Tibial nerve (tissue), 3 donors: ENCODE results near the gene METRN.

ENCODE experiments used
- CTCF ChIP-seq, 5 experiments: fragments of 200-600 bp in 3 of 5; fragments of 450-650 bp in 2 of 5; sonication (generic) in 3 of 5; IDR thresholded peaks; one replicate each; pipeline ENCODE4 v1.5.1; 2016 to 2019; ENCODE audit warnings: antibody characterized with exemption in 5 of 5, mild to moderate bottlenecking in 3 of 5, moderate library complexity in 2 of 5
- POLR2A ChIP-seq, 2 donors: fragments of 450-650 bp; IDR thresholded peaks; one replicate each; pipeline ENCODE4 v1.6.1; 2017; ENCODE audit warnings: antibody characterized with exemption in 2 of 2, mild to moderate bottlenecking in 2 of 2, moderate library complexity in 2 of 2

GRCh38 chr16:680967-681745, 33.8 kb upstream of the METRN start:
- TF ChIP-seq CTCF (IDR thresholded peaks at IDR 0.05) (no peak), POLR2A (IDR thresholded peaks at IDR 0.05) (no peak)
